Activated naive CD4-positive, alpha-beta T cell treated with anti-CD3 and anti-CD28 coated beads, Interleukin-2, amount 10 ng/mL, durations not matched to agents 5 hours and 36 hours (primary cell): ENCODE data around the gene ALDH1B1. TPM values are rescaled to one million over a fixed set of nuclear protein-coding genes. Genes with fewer than 3 reads are reported as not detected.

ENCODE experiments used
- total RNA-seq, 2 experiments: library from RNA; stranded (reverse); gene quantifications; one replicate each; pipeline ENCODE4 v1.2.3, GENCODE V29; 2021

ALDH1B1 gene
- 10 to 100 TPM in 1 of 2 experiments, 1 to 10 TPM in 1; 9.4 to 10.3 TPM for total RNA-seq

DNA sequence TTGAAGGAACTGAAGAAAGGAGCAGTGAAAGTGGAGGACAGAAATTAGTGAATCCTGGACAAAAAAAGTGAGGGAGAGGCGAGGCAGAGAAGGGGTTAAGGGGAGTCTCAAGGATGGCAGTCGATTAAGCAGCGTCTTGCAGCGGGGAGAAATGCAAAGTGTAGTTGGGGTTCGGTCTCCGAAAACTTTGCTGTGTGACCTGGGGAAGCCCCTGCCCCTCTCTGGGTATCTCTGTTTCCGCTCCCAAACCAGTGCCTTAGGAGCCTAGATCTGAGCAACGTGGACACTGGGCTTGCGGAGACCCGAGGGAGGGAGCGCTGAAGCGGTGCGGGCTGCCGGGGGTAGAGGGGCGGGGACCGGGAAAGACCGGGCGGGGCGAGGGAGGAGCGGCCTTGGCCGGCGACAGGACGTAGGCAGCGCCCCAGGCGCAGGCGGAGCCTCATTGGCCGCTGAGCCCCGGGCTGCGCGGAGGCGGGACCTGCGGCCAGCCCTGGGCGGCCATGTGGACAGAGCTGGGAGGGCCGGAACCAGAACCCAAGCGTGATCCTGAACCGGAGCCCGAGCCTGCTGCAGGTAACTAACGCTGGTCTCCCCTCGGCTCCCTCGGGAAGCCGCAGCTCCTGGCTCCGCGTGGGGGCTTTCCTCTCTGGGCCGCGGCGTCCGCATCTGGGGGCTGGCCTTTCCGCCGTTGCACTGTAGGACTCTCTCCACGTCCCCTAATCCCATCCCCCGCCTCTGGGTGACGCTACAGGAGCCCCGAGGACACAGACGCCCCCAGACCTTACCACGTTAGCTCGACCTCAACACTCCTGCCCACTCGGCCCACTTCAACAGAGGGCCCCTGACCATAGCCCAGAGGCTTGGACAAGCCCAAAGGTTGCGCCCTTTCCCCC lies at the start of gene ALDH1B1:
ALDH1B1 (plus strand) TSS at position 468 of the 893 bp plus-strand sequence. CDS start 3,047 bp downstream, outside the sequence.

GRCh38 chr9:38423973-38424843 lies 31.7 kb downstream of the ALDH1B1 start, which contains the start of gene IGFBPL1:
Gene IGFBPL1 (minus strand): TSS chr9:38424454. CDS start chr9:38424424, 30 bp downstream.

Other genes starting within 250 kb of the ALDH1B1 start
- gene IGFBPL1, start 31.8 kb downstream of the ALDH1B1 start, total RNA-seq = not detected
- 1 to 10 TPM; 1.0 to 3.3 TPM for gene ANKRD18A, start 227.9 kb downstream of the ALDH1B1 start, total RNA-seq